Testis (tissue), 3 donors: ENCODE data around the gene PEF1. TPM values are rescaled to one million over a fixed set of nuclear protein-coding genes. Genes with fewer than 3 reads are reported as not detected.

ENCODE experiments used
- DNase-seq: peaks from one replicate; pipeline ENCODE4 v3.0.0-alpha.2; 2019
- H3K27ac ChIP-seq, 2 donors: fragments of 200-600 bp; sonication (generic); one replicate each; pipeline ENCODE4 v1.5.1; 2019
- H3K27me3 ChIP-seq: fragments of 200-600 bp; sonication (generic); one replicate; pipeline ENCODE4 v1.5.1; 2019
- H3K36me3 ChIP-seq: fragments of 200-600 bp; sonication (generic); one replicate; pipeline ENCODE4 v1.5.1; 2017; ENCODE audit warnings: low read depth; ENCODE audit errors: missing control alignments
- H3K4me1 ChIP-seq: fragments of 200-600 bp; sonication (generic); one replicate; pipeline ENCODE4 v1.5.1; 2019
- H3K4me3 ChIP-seq, 2 donors: fragments of 200-600 bp; sonication (generic); one replicate each; pipeline ENCODE4 v1.5.1; 2017 to 2019
- H3K9me3 ChIP-seq: fragments of 200-600 bp; sonication (generic); one replicate; pipeline ENCODE4 v1.5.1; 2017
- POLR2A ChIP-seq: fragments of 450-650 bp; IDR thresholded peaks from one replicate; pipeline ENCODE4 v1.6.1; 2017; ENCODE audit warnings: antibody characterized with exemption, mild to moderate bottlenecking, moderate library complexity
- WGBS, 2 donors: methylation state at CpG; one replicate each; pipeline ENCODE4 v1.1.5; 2018; 5-methylcytosine and 5-hydroxymethylcytosine counted together
- intact Hi-C: fragments of 100-400 bp; cut with DNase I; formaldehyde crosslinking; loops from one replicate; pipeline ENCODE4 v1.15.1; 2023; ENCODE audit warnings: low total_unique reads
- polyA plus RNA-seq: library from polyadenylated mRNA; stranded (reverse); fragments of 350-450 nt; fragmentation: Illumina TruSeq; extraction: RNeasy Lipid Tissue Mini Kit (QIAGEN cat#74804); gene quantifications from one replicate; pipeline ENCODE4 v1.2.3, GENCODE V29; 2014; ENCODE audit warnings: low read depth, low replicate concordance; ENCODE audit not compliant: insufficient read depth
- total RNA-seq, 2 donors: library from RNA; depleted of rRNA; stranded (reverse); fragments of >200 nt; gene quantifications; one replicate each; pipeline ENCODE4 v1.2.3, GENCODE V29; 2016
- TF ChIP-seq, protein P1 (sequence below), 3 experiments: fragments of 450-650 bp in 2 of 3; fragments of 200-600 bp in 1 of 3; sonication (generic) in 1 of 3; IDR thresholded peaks; one replicate each; pipeline ENCODE4 v1.5.1; 2016 to 2019; ENCODE audit warnings: antibody characterized with exemption in 3 of 3, mild to moderate bottlenecking in 2 of 3, moderate library complexity in 1 of 3

PEF1 gene
- total and polyA plus RNA-seq, 3 donors from 2014 or later, result 73.5 to 124 (median 81.4) TPM

DNA sequence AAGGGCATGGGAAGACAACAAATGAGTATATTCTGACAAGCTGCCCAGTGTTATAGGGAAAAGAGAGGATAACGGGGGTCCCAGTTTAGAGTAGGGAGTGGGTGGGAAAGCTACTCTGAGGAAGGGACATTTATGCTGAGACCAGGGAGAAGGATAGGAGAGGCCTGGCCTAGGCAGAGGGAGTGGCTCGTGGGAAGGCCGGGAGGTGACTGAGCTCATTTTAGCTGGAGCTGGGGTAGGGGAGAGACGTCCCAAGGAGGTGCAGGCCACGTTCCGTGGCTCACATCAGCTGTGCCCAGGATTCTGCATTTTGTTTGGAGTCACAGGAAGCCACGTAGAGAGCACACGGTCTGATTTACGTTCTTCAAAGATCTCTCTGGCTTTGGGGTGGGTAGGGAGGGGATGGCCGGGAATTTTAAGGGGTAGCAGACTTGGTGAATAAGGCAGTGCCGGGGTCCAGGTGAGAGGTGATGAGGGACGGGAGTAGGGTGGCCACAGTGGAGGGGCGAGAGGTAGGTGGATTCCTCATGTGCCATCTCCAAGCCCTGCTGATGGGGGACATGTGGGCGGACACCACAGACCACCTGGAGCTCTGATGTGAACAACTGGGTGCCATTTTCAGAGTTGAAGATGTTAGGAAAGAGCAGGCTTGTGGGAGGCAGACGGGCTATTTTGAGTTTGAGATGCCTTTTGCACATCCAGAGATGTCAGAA, 63.6 kb downstream of the PEF1 start:
- 71 to 76% methylated on average over 15 of the region's 15 CpGs for WGBS, 2 donors
- intact Hi-C loops, result no loop called here
- peaks cover 37% of the 10 kb centered on the region for H3K4me1 ChIP-seq
- no peaks in the 10 kb centered on the region for H3K36me3 ChIP-seq
- no peak for TF ChIP-seq POLR2A
- TF ChIP-seq, protein P1, sequence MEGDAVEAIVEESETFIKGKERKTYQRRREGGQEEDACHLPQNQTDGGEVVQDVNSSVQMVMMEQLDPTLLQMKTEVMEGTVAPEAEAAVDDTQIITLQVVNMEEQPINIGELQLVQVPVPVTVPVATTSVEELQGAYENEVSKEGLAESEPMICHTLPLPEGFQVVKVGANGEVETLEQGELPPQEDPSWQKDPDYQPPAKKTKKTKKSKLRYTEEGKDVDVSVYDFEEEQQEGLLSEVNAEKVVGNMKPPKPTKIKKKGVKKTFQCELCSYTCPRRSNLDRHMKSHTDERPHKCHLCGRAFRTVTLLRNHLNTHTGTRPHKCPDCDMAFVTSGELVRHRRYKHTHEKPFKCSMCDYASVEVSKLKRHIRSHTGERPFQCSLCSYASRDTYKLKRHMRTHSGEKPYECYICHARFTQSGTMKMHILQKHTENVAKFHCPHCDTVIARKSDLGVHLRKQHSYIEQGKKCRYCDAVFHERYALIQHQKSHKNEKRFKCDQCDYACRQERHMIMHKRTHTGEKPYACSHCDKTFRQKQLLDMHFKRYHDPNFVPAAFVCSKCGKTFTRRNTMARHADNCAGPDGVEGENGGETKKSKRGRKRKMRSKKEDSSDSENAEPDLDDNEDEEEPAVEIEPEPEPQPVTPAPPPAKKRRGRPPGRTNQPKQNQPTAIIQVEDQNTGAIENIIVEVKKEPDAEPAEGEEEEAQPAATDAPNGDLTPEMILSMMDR (IDR thresholded peaks at IDR 0.05), result no peak
- no peaks in the 10 kb centered on the region for H3K9me3 ChIP-seq
- peak; percentile 11 for DNase-seq
- H3K27ac ChIP-seq, result peak overlapping the region in 1 of 2 donors; percentile 63
- no peak overlapping the region for H3K4me3 ChIP-seq
- no peaks in the 10 kb centered on the region for H3K27me3 ChIP-seq

DNA sequence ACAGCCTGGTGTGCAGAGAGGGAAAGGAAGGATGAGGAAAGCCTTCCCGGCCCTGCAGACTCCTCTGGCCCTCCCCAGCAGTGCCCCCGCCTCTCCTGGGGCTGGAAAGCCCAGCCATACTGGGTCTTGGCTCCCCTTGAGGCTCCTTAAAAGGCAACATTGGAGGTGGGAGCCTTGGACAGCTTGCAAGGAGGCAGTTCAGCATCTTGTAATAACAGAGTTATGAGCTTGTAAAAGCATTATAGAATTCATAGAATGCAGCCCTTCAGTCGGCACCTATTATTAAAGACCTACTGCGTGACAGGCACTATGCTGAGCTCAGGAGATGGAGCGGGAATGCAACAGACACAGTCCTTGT, 64.2 kb downstream of the PEF1 start:
- H3K27me3 ChIP-seq, result no peaks in the 10 kb centered on the region
- peaks cover 36% of the 10 kb centered on the region for H3K4me1 ChIP-seq
- intact Hi-C loops, result no loop called here
- peak overlapping the region in 1 of 2 donors; percentile 63 for H3K27ac ChIP-seq
- no peak overlapping the region for H3K4me3 ChIP-seq
- H3K9me3 ChIP-seq, result no peaks in the 10 kb centered on the region
- peak; percentile 14 for DNase-seq
- no peaks in the 10 kb centered on the region for H3K36me3 ChIP-seq
- 48 to 51% methylated on average over 5 of the region's 5 CpGs for WGBS, 2 donors
- TF ChIP-seq POLR2A, result no peak
- TF ChIP-seq, protein P1 (IDR thresholded peaks at IDR 0.05), result no peak

Other genes with a start within 250 kb of the PEF1 start
- gene SERINC2, start 231.7 kb downstream of the PEF1 start, total RNA-seq, result 10 to 100 TPM; 10.8 to 21.7 TPM
- 9.5 TPM for gene SERINC2, start 231.7 kb downstream of the PEF1 start, polyA plus RNA-seq
- gene TINAGL1, start 68.4 kb downstream of the PEF1 start, total RNA-seq, result 10 to 100 TPM; 16.4 to 23.2 TPM
- gene TINAGL1, start 68.4 kb downstream of the PEF1 start, polyA plus RNA-seq, result 24.6 TPM
- gene HCRTR1, start 27.2 kb downstream of the PEF1 start, total RNA-seq, result under 1 TPM; 0.19 to 0.31 TPM
- gene HCRTR1, start 27.2 kb downstream of the PEF1 start, polyA plus RNA-seq, result not detected
- gene COL16A1, start 59.1 kb upstream of the PEF1 start, total RNA-seq, result 100 to 1,000 TPM; 101 to 120 TPM
- 96.4 TPM for gene COL16A1, start 59.1 kb upstream of the PEF1 start, polyA plus RNA-seq
- gene ADGRB2, start 119.5 kb upstream of the PEF1 start, total RNA-seq, result 10 to 100 TPM; 15.7 to 18.0 TPM
- 11.8 TPM for gene ADGRB2, start 119.5 kb upstream of the PEF1 start, polyA plus RNA-seq
- gene SPOCD1, start 171.1 kb upstream of the PEF1 start, total RNA-seq, result 10 to 100 TPM; 32.0 to 36.0 TPM
- gene SPOCD1, start 171.1 kb upstream of the PEF1 start, polyA plus RNA-seq, result 22.0 TPM